Stimulated activated memory B cell treated with anti-CD40 and anti-IgM and Interleukin-4, amounts not matched to agents 10 μg/mL and 1 μg/mL and 100 μg/mL, for 72 hours (primary cell): Measurements from ENCODE around the gene PTGER3.

Source experiments
- ATAC-seq: fragments of 150-1000 bp; cut with Tn5 transposase; 2 replicates; pipeline ENCODE4 v1.10.0; 2021
- H3K27ac Mint-ChIP-seq: one replicate; pipeline ENCODE4 v1.8.0; 2022; ENCODE audit warnings: mild to moderate bottlenecking, mixed read lengths
- H3K27me3 Mint-ChIP-seq: one replicate; pipeline ENCODE4 v1.8.0; 2022; ENCODE audit warnings: mixed read lengths
- H3K36me3 Mint-ChIP-seq: one replicate; pipeline ENCODE4 v1.8.0; 2022; ENCODE audit warnings: mixed read lengths
- H3K4me1 Mint-ChIP-seq: one replicate; pipeline ENCODE4 v1.8.0; 2022; ENCODE audit warnings: mixed read lengths
- H3K4me3 Mint-ChIP-seq: one replicate; pipeline ENCODE4 v1.8.0; 2022; ENCODE audit warnings: mild to moderate bottlenecking, moderate library complexity, mixed read lengths
- H3K9me3 Mint-ChIP-seq: one replicate; pipeline ENCODE4 v1.8.0; 2022; ENCODE audit warnings: mixed read lengths

Gene PTGER3

DNA sequence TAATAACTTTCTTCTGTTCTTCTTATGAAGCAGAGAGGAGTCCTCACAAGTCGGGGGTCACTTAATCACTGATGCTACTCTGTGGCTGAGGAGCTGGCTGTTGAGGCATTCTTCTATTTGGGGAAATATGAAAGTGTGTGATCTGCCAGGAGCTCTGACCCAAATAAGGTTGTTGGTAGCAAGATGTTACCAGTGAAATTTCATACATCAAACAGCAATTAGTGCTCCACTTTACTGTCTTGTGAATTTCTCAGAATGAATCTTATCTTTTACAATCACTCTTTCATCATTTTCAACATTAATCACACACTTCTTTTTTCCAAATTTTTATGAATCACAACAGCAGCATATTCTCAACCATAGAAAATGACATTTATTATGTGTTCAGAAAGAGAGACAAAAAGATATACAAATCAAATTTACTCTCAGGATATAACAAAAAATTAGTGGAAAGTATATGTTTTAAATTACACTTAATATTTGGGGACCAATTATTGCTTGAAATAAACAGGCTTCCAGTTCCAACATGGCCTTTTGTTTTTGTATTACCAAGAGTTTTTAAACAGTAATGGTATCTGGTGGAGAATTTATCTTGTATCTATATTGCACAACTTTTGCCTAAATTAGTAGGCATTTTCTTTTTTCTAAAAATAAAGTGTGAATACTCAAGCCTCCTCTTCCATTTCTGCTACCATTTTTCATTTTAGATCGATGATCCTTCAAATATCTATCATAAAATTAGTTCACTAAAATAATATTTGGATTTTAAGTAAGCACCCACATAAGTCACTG is 9.6 kb downstream of the PTGER3 start:
- Mint-ChIP-seq H3K9me3 (no peaks in the 10 kb centered on the region), H3K36me3 (no peaks in the 10 kb centered on the region), H3K27ac (no peak overlapping the region), H3K27me3 (peaks cover 34% of the 10 kb centered on the region), H3K4me3 (no peak overlapping the region), H3K4me1 (no peaks in the 10 kb centered on the region)
- no peak for ATAC-seq

DNA sequence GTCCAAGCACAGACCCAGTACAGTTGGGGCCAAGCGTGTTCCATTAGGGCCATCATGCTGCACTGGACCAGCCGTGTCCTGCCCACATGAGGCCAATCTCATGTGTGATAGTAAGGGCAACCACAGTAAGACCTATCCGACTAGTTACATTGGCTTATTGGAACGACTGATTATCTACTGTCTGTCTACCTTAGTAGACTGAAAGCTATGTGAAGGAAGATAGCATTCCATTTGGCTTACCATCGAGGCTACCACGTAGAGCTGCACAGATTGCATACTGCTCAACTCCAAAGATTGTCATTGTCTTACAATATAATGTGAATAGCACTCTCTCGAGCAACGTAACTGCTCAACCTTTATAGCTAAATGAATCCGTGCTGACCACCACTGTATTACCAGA is 10.6 kb downstream of the PTGER3 start:
- Mint-ChIP-seq H3K36me3 (no peaks in the 10 kb centered on the region), H3K9me3 (no peaks in the 10 kb centered on the region), H3K27me3 (peaks cover 34% of the 10 kb centered on the region), H3K27ac (no peak overlapping the region), H3K4me3 (no peak overlapping the region), H3K4me1 (no peaks in the 10 kb centered on the region)
- no peak for ATAC-seq

DNA sequence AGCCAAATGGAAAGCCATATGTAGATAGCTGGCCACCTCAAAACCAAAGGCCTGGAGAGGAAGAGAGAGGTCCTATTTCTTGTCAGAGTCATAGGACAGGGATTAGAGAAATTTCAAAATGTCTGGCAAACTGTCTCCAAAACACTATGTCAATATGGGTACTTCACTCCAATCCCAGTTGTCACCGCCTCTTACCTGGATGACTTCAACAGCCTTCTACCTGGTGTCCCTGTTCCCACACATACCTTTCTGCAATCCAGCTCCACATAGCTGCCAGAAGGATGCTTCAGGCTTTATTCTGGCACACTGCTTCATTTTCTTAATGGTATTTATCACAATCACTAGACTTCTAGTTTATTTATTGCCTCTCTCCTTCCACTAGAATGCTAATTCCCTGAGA is 14.5 kb downstream of the PTGER3 start:
- Mint-ChIP-seq H3K9me3 (no peaks in the 10 kb centered on the region), H3K36me3 (no peaks in the 10 kb centered on the region), H3K4me3 (no peak overlapping the region), H3K27me3 (peaks cover 23% of the 10 kb centered on the region), H3K27ac (no peak overlapping the region), H3K4me1 (no peaks in the 10 kb centered on the region)
- ATAC-seq, result no peak

DNA sequence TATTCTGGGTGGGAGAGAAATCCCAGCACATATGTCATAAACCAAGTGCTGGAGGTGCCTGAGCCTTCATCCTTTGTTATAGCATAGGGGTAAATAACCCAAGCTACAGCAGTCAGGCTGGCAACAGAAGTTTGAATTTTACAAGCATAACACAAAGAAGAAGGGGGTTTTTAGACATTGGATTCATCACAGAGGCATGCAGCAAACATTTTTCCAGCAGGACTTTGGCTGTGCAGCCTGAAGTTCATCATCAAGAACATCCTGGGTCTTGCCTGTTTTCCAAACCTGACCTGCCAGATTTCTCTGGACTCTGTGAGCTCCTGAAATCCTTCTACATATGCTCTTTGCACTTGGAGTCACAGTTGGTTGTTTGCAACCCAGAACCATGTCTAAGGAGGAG is 16.2 kb downstream of the PTGER3 start:
- ATAC-seq, result no peak
- H3K27ac Mint-ChIP-seq, result no peak overlapping the region
- H3K4me1 Mint-ChIP-seq, result no peaks in the 10 kb centered on the region
- H3K36me3 Mint-ChIP-seq, result no peaks in the 10 kb centered on the region
- H3K9me3 Mint-ChIP-seq, result no peaks in the 10 kb centered on the region
- H3K4me3 Mint-ChIP-seq, result no peak overlapping the region
- peaks cover 24% of the 10 kb centered on the region for H3K27me3 Mint-ChIP-seq

DNA sequence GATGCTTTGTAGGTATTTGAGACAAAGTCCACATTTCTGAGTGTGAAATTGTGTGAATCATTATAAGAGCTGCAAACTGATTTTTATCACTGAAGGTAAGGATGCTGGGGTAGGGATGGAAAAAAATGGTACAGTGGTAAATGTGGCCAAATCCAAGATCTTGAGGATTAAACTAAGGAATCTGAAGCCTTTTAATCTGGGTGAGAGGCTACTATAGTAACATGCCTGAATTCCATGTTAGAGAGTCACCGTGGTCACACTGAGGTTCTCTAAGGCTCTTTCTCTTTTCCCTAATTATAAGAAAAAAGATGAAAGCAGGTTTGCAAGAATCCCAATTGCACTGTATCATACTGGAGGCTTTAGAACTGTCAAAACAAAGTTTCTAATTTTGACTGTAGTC is 17.6 kb downstream of the PTGER3 start:
- H3K27me3 Mint-ChIP-seq, result peaks cover 11% of the 10 kb centered on the region
- H3K4me3 Mint-ChIP-seq, result no peak overlapping the region
- no peaks in the 10 kb centered on the region for H3K9me3 Mint-ChIP-seq
- no peak for ATAC-seq
- H3K36me3 Mint-ChIP-seq, result no peaks in the 10 kb centered on the region
- H3K27ac Mint-ChIP-seq, result no peak overlapping the region
- no peaks in the 10 kb centered on the region for H3K4me1 Mint-ChIP-seq

DNA sequence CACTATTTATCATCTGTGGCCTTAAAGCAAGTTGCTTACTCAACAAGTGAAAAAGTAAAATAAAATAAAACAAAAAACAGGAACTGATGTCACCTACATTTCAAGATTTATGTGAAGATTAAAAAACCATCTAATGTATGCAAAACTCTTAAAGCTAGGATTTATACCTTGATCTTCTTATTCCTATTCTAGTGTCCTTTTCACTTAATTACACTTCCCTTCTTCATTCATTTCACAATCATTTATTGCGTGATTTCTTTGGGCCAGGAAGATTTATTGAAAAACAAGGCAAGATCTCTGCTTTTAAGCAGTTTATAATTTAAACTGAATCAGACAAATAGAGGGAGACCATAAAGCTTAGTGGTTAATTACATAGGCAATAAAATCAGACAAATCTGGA is 18.6 kb downstream of the PTGER3 start:
- H3K27me3 Mint-ChIP-seq, result peaks cover 10% of the 10 kb centered on the region
- H3K27ac Mint-ChIP-seq, result no peak overlapping the region
- no peak for ATAC-seq
- H3K4me1 Mint-ChIP-seq, result no peaks in the 10 kb centered on the region
- no peaks in the 10 kb centered on the region for H3K36me3 Mint-ChIP-seq
- no peak overlapping the region for H3K4me3 Mint-ChIP-seq
- H3K9me3 Mint-ChIP-seq, result no peaks in the 10 kb centered on the region

DNA sequence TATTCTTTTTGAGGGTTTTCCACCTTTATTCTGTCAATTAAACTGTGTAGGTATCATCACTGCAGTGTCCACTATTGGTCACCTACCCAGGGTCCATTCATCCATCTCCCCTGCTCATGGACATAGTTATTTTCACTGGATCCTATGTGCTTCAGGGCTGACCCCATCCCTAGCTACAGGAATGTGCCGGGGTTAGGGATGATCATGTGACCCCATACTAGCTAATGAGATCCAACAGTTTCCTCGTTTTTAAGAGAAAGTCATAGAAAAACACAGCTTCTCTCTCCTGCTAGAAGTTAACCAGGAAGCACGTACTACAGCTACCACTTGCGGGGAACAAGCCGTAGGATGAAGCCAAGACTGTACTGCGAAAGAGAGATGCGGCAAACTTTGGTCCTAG is 19.6 kb downstream of the PTGER3 start:
- ATAC-seq, result no peak
- Mint-ChIP-seq H3K36me3 (no peaks in the 10 kb centered on the region), H3K27ac (no peak overlapping the region)

DNA sequence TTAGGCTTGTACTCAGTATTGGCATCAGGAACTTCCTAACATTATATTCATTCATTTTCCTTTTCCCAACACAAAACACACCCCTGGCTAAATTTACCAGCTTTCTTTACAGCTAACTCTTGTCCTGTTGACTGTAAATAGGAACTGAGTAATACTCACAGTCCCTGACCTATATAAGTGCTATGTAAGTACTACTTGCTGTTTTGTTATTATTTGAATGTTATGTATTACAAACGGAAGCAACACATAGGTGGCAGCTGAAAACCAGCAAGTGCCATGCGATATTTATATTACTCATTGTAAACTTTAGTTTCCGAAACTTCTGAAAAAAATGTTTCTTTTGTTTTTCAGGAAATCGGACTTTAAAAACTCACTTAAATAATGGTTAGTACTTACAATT is 21.5 kb downstream of the PTGER3 start:
- Mint-ChIP-seq H3K9me3 (no peaks in the 10 kb centered on the region), H3K36me3 (no peaks in the 10 kb centered on the region)
- no peak for ATAC-seq

More for the DNA sequence above, 19.6 kb downstream of the PTGER3 start:
- H3K4me1 Mint-ChIP-seq, result no peaks in the 10 kb centered on the region
- H3K9me3 Mint-ChIP-seq, result no peaks in the 10 kb centered on the region
- peaks cover 10% of the 10 kb centered on the region for H3K27me3 Mint-ChIP-seq
- H3K4me3 Mint-ChIP-seq, result no peak overlapping the region

DNA sequence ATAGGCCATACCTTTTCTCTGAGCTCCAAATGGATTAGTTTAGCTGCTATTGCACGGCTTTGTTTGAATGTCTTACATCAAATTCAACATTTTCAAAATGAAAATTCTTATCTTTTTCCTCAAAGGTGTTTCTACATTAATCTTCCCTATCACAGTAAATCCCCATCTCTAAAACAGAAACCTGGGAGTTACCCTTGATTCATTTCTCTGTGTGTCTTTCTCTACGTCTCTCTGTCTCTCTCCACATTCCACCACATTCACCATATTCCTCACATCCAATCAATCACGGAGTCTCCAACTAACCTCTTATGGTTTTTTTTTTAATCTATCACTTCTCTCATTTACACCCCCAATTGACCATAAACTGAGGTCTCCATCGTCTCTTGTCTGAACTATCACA is 24.1 kb downstream of the PTGER3 start:
- peaks cover 5% of the 10 kb centered on the region for H3K27me3 Mint-ChIP-seq
- no peak for ATAC-seq
- no peak overlapping the region for H3K4me3 Mint-ChIP-seq
- H3K27ac Mint-ChIP-seq, result no peak overlapping the region
- no peaks in the 10 kb centered on the region for H3K9me3 Mint-ChIP-seq
- H3K4me1 Mint-ChIP-seq, result no peaks in the 10 kb centered on the region
- no peaks in the 10 kb centered on the region for H3K36me3 Mint-ChIP-seq

More for the DNA sequence above, 21.5 kb downstream of the PTGER3 start:
- H3K4me3 Mint-ChIP-seq, result no peak overlapping the region
- no peaks in the 10 kb centered on the region for H3K4me1 Mint-ChIP-seq
- H3K27ac Mint-ChIP-seq, result no peak overlapping the region
- peaks cover 10% of the 10 kb centered on the region for H3K27me3 Mint-ChIP-seq

DNA sequence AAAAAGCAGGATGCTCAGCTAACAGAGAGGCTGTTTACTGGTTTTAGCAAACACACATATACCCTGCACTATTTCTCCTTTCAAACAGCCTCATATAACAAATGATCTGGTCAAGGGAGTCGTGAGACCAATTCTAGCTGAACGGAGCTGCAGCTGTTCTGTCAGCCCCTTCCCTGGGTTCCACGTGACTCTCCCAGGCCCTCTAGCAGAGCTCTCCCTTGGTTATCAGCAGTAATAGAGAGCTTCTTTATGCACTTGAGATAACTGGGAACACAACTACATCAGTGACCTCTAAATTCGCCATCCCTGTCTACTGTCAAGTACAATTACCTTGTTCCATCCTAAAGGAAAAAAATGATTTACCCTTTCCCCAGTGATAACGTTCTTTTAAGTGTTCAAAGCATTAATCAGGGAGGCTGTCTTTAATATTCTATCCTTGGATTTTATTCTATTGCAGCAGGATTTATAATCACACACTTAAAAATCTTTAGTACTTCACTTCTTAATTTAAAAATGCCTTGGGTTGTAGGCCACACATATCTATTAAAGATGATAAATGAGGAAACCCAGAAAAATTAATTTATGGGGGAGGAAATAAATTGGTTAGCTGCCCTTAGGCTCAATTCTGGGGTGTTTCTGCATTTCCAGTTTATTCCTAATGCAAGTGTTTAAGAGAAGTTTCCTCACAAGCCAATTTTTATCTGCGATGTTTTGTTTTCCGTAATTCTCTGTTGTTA is 28.2 kb downstream of the PTGER3 start:
- Mint-ChIP-seq H3K4me1 (no peaks in the 10 kb centered on the region), H3K4me3 (no peak overlapping the region), H3K9me3 (no peaks in the 10 kb centered on the region), H3K36me3 (no peaks in the 10 kb centered on the region), H3K27ac (no peak overlapping the region), H3K27me3 (no peaks in the 10 kb centered on the region)
- ATAC-seq, result no peak

DNA sequence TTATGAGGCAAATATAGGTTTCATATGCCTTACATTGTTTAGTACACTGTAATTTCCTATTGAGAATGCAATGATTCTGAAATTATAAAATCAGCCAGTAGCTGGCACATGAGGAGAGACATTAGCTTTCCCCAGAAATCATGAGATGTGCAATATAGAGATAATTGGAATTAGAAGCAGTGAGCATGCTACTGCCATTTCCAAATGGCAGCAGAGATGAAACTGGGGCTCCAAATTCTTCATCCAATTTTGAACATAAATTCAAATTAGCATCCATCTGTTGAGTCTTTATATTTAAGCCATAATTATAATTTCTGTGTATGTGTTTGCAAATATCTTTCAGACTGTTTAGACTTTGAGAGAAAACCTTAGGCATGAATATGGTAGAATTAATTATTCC is 28.8 kb downstream of the PTGER3 start:
- no peaks in the 10 kb centered on the region for H3K27me3 Mint-ChIP-seq
- H3K4me3 Mint-ChIP-seq, result no peak overlapping the region

DNA sequence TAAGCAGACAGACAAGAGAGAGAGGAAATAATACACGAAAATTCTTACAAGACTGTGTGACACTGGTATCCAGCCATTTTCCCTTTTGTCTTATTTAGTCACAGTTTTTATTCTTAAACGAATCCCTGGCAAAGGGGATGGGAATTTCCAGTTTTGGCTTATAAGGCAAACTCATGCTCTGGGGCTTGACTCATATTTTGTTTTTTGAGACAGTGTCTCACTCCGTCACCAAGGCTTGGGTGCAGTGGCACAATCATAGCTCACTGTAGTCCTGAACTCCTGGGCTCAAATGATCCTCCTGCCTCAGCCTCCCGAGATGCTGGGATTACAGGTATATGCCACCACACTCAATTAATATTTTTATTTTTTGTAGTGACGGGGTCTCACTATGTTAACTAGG is 31.9 kb downstream of the PTGER3 start:
- H3K27ac Mint-ChIP-seq, result no peak overlapping the region
- H3K36me3 Mint-ChIP-seq, result no peaks in the 10 kb centered on the region
- H3K27me3 Mint-ChIP-seq, result no peaks in the 10 kb centered on the region
- no peaks in the 10 kb centered on the region for H3K4me1 Mint-ChIP-seq
- no peak for ATAC-seq
- H3K4me3 Mint-ChIP-seq, result no peak overlapping the region
- no peaks in the 10 kb centered on the region for H3K9me3 Mint-ChIP-seq

More for the DNA sequence above, 28.8 kb downstream of the PTGER3 start:
- Mint-ChIP-seq H3K27ac (no peak overlapping the region), H3K4me1 (no peaks in the 10 kb centered on the region), H3K9me3 (no peaks in the 10 kb centered on the region), H3K36me3 (no peaks in the 10 kb centered on the region)
- no peak for ATAC-seq

DNA sequence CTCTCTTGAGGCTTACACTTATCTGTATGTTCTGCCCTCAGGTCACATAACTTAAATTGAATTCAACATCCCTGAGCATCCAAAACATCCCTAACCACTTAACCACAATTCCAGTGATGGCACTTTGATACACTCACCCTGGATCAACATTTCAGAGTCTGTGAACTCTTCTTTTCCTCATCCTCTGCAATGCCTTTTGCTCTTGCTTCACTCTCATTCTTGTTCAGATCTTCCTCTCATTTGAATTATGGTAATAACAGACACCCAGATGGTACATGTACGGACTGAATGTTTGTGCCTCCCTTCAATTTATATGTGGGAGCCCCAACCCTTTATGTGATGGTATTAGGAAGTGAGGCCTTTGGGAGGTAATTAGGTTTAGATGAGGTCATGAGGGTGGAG is 33.4 kb downstream of the PTGER3 start:
- ATAC-seq, result no peak
- Mint-ChIP-seq H3K27me3 (no peaks in the 10 kb centered on the region), H3K9me3 (no peaks in the 10 kb centered on the region), H3K36me3 (no peaks in the 10 kb centered on the region), H3K4me3 (no peak overlapping the region), H3K27ac (no peak overlapping the region), H3K4me1 (no peaks in the 10 kb centered on the region)

DNA sequence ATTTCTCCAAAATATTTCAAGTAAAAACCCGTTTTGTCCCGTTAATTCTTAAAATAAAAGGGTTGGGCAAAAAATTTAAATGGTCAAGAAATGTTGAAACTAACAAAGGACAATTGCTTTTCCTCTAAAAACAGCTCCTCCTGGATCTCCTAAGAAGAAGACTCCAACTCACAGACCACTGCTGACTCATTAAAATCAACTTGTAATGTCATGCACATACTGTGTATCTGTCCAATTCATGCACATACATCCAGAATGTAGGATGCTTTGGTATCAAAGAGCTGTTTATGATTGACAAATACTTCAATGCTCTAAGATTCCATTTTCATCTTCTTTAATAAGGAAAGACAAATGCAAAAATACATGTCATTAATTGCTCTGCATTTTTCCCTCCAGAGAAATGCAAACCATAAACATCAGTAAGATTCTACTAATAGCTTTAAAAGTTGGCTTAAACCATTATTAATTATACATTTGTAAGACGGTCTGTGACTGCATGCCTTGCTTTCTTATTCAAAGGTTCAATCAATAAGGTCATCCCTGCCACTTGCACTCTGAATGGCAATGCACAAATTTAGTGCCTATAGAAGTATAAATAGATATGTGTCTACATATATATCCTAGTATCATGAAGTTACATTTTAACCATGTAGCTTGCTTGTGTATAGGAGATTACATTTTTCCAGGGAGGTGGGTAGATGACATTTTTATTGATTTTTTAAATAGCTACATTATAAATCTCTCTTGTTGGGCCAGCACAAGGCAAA is 44.7 kb downstream of the PTGER3 start:
- no peak for ATAC-seq
- Mint-ChIP-seq H3K4me1 (no peaks in the 10 kb centered on the region), H3K27ac (no peak overlapping the region), H3K4me3 (no peak overlapping the region), H3K36me3 (no peaks in the 10 kb centered on the region), H3K27me3 (no peaks in the 10 kb centered on the region), H3K9me3 (no peaks in the 10 kb centered on the region)

DNA sequence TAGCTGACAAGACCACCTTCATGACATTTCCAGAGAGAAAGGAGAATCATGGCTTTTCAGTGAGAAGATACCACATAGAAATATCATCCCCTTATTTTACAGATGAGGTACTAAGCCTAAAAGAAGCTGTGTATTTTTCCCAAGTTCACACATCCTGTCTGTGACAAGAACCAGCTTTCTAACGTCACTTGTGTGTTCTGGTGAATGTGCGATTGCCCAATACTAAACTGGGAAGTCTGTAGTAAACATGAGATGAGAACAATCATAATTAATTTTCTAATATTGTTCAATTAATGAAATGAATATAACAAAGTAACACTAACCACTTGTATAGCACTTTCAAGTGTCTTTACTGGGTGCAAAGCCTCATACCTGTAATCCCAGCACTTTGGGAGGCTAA is 46.0 kb downstream of the PTGER3 start:
- no peaks in the 10 kb centered on the region for H3K4me1 Mint-ChIP-seq
- no peaks in the 10 kb centered on the region for H3K27me3 Mint-ChIP-seq
- no peaks in the 10 kb centered on the region for H3K9me3 Mint-ChIP-seq
- H3K27ac Mint-ChIP-seq, result no peak overlapping the region
- no peak for ATAC-seq
- H3K36me3 Mint-ChIP-seq, result no peaks in the 10 kb centered on the region
- H3K4me3 Mint-ChIP-seq, result no peak overlapping the region
